Fibroblast of lung (primary cell): ENCODE measurements around the gene ZGRF1.

Experiments
- CTCF ChIP-seq, 2 donors: IDR thresholded peaks in 1 of 2; conservative IDR thresholded peaks in 1 of 2; 1 replicate in 1 of 2; 2 replicates in 1 of 2; pipeline ENCODE4 v1.5.1; 2011 to 2012; ENCODE audit warnings: low read length in 2 of 2, control low read depth in 1 of 2, inconsistent platforms in 1 of 2, low read depth in 1 of 2, mild to moderate bottlenecking in 1 of 2
- EZH2 ChIP-seq: IDR thresholded peaks from 2 replicates; pipeline ENCODE4 v1.5.1; 2012; ENCODE audit warnings: low read length, control low read depth, mild to moderate bottlenecking; ENCODE audit errors: missing control alignments

GRCh38 chr4:112673076-112673475 is 36.4 kb upstream of the ZGRF1 start:
- TF ChIP-seq CTCF (conservative IDR thresholded peaks at IDR 0.05 in 1 of 2, IDR thresholded peaks at IDR 0.05 in 1 of 2; ENCODE audit: low read depth in 1 of 2, low read length in 2 of 2): no peak
- TF ChIP-seq EZH2: no peak
